GM20000 (cell line): ENCODE data around the gene SEMA3C.

Experiments
- DNase-seq: peaks from one replicate; pipeline ENCODE4 v3.0.0; 2012; ENCODE audit warnings: low spot score
- TF ChIP-seq, protein P1 (sequence below): IDR thresholded peaks from 2 replicates; pipeline ENCODE4 v1.5.1; 2012; ENCODE audit warnings: mild to moderate bottlenecking, control low read depth; ENCODE audit errors: extremely low read depth, missing control alignments

Gene SEMA3C

DNA sequence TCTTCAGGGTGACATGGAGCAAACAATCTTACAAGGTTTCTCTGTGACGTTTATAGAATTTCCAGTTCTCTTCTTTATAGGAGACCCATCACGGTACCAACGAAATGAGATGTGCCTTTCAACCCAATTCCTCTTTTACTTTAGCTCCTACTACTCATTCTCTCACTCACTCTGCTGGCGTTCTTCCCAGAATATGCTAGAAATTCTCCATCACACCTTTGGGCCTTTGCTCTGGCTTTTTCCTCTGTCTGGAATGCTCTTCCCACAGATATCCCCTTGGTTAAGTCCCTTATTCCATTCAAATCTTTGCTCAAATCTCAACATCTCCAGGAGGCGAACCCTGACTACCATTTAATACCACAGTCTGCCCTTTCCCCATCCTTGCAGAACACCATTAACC, 39.0 kb downstream of the SEMA3C start:
- no peak for DNase-seq
- TF ChIP-seq, protein P1, sequence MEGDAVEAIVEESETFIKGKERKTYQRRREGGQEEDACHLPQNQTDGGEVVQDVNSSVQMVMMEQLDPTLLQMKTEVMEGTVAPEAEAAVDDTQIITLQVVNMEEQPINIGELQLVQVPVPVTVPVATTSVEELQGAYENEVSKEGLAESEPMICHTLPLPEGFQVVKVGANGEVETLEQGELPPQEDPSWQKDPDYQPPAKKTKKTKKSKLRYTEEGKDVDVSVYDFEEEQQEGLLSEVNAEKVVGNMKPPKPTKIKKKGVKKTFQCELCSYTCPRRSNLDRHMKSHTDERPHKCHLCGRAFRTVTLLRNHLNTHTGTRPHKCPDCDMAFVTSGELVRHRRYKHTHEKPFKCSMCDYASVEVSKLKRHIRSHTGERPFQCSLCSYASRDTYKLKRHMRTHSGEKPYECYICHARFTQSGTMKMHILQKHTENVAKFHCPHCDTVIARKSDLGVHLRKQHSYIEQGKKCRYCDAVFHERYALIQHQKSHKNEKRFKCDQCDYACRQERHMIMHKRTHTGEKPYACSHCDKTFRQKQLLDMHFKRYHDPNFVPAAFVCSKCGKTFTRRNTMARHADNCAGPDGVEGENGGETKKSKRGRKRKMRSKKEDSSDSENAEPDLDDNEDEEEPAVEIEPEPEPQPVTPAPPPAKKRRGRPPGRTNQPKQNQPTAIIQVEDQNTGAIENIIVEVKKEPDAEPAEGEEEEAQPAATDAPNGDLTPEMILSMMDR: no peak

DNA sequence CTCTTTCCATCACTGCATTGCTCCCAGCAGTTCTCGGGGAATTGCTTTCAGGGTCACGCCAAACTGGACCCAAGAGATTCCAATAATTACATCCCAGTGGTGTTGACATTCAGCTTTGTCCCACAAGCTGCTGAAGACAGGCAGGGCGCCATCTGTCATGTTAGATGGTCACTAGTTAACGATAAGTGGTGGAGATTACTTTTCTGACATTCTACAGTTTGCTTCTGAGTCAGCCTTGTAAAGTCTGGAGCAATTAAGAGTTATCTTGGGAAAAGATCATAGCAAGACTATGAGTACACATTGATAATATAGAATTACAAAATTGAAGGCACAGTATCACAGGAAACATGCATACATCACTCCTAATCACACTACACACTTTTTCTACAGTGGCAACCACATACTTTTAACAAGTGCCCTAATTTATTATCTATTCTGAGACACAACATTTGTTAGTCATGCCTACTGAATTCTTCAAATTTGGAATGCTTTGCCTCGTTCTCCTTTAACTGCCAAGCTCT, 41.9 kb downstream of the SEMA3C start:
- no peak for DNase-seq

DNA sequence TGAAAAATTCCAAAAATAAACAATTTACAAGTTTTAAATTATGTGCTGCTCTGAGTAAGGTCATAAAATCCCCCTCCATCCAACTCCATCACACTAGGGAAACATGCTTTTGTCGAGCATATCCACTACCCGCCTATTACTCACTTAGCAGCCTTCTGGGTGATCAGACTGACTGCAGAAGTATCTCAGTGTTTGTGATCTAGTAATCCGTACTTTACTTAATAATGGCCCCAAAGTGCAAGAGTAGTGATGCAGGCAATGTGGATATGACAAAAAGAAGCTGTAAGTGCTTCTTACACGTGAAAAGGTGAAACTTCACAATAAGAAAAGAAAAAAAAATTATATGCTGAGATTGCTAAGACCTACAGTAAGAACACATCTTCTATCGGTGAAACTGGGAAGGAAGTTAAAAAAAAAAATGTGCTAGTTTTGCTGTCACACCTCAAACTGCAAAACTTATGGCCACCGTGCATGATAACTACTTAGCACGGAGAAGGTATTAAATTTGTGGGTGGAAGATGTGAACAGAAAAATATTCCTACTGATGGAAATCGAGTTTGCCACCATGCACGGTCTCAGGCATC, 43.2 kb downstream of the SEMA3C start:
- DNase-seq: no peak
- TF ChIP-seq, protein P1: no peak

More for the DNA sequence above, 41.9 kb downstream of the SEMA3C start:
- TF ChIP-seq, protein P1: no peak

DNA sequence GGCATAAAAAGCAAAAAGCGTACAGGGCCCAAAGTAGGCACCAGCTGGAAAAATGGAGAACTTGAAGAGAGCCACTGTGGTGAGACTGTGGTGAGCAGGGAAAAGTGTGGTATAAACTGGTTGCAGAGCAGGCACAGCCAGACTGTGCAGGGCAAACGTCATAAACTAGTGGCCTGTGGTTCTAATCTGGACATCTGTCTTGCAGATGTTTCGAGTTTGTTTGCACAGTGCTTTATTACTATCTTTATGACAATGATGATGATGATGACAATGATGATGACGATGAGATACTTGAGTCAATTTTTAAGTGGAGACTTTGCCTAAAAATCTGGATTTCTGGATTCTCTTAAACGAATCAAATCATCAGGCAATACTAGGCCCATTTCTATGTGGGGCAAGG, 45.7 kb downstream of the SEMA3C start:
- TF ChIP-seq, protein P1: no peak
- DNase-seq: no peak

DNA sequence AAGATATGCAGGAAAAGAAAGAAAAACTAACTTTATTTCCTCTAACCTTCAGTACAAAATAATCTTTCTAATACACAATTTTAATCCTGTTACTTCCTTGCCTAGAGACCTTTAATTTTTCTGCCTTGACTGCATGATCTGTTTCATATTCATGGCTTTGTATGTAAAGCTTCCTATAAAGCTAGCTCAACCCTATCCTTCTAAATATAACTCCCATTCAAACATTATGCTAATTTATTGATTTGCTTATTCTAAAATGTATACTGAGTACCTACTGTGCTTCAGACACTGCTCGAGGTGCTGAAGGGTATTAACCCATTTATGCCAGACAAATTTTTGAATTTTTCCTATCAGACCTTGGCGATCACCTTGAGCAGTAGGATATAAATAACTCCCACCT, 47.6 kb downstream of the SEMA3C start:
- DNase-seq: no peak
- TF ChIP-seq, protein P1: no peak

DNA sequence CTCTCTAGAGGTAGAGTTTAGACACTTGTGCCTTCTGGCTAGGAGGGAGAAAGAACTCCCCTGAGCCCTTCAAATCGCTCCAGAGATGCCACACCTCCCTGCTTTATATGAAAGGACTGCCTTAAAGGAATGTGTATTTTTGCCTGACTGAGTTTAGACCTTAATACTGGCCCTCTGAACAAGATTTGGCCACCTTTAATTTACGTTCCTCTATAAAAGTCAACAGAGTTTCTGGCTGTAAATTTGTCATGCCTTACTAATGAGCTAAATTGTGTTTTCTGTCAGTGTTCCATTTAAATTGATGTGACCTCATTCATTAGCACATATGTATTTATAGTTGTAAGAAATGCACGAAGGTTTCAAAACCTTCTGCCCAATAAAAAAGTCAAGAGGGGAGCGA, 48.0 kb downstream of the SEMA3C start:
- TF ChIP-seq, protein P1: no peak
- no peak for DNase-seq

DNA sequence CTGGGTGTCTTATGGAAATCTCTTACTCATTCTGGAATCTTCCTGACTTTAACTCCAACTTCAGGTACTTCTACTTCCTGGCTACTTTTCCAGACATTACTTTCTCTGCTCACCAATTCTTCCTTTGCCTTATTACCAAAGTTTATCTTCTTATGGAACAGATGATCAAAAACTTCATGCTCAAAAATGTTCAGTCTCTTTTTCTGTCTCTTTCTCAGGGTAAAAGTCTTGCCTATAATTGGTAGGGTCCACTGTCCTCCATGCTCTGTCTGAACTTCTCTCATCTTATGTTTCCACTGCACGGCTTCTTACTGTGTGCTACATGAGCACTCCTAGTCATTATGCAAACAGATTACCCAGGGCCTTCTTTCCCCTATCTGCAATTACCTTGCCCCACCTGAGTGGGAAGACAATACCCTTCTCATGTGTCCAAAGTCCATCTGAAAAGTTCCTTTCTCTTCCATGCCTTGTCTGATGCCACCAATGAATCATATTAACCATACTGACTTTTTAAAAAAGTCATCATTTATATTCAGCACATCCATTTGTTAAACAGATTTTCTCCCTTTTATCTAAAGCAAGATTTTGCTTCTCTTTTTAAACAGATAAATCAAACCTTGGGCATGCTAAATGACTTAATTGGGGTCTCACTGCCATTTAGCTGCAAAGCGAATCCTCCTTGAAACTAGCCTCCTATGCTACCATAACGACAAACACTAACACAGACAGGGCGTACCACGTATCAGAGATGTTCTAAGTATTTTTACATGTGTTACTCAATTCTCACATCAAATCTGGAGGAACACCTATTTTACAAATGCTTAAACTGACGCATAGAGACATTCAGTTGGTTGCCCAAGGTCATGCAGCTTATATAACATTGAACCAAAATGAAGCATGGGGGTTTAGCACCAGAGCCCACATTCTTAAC, 48.8 kb downstream of the SEMA3C start:
- no peak for DNase-seq
- TF ChIP-seq, protein P1: no peak
